Astrocyte (in vitro differentiated cells and primary cell): Measurements from ENCODE around the gene LCAT. TPM values are rescaled to one million over a fixed set of nuclear protein-coding genes. Genes with fewer than 3 reads are reported as not detected.

Experiments used
- DNase-seq: peaks from one replicate; pipeline ENCODE4 v3.0.0-alpha.2; 2010; ENCODE audit warnings: low read depth
- FAIRE-seq: peaks from 2 replicates; lab custom pipeline; 2011; peaks lifted over from hg19 to GRCh38; lab: Jason Lieb, UNC
- H2AFZ ChIP-seq: 2 replicates; pipeline ENCODE4 v1.6.0; 2012; ENCODE audit warnings: low read depth, low read length, inconsistent platforms
- H3K27ac ChIP-seq: 2 replicates; pipeline ENCODE4 v1.5.1; 2011; ENCODE audit warnings: low read depth, low read length, inconsistent platforms
- H3K27me3 ChIP-seq: 2 replicates; pipeline ENCODE4 v1.6.0; 2011; ENCODE audit warnings: low read length, inconsistent platforms; ENCODE audit not compliant: insufficient read depth
- H3K36me3 ChIP-seq: 2 replicates; pipeline ENCODE4 v1.5.1; 2011; ENCODE audit warnings: low read length, inconsistent platforms; ENCODE audit not compliant: insufficient read depth
- H3K4me1 ChIP-seq: 2 replicates; pipeline ENCODE4 v1.5.1; 2011; ENCODE audit warnings: low read length, inconsistent platforms; ENCODE audit not compliant: insufficient read depth
- H3K4me2 ChIP-seq: 2 replicates; pipeline ENCODE4 v1.6.0; 2012; ENCODE audit warnings: low read length, inconsistent platforms
- H3K4me3 ChIP-seq: 2 replicates; pipeline ENCODE4 v1.5.1; 2011; ENCODE audit warnings: low read depth, mild to moderate bottlenecking, low read length, inconsistent platforms; ENCODE audit not compliant: insufficient read depth
- H3K79me2 ChIP-seq: 2 replicates; pipeline ENCODE4 v1.6.0; 2012; ENCODE audit warnings: mild to moderate bottlenecking, low read length, inconsistent platforms; ENCODE audit not compliant: insufficient read depth
- H3K9ac ChIP-seq: 2 replicates; pipeline ENCODE4 v1.6.0; 2012; ENCODE audit warnings: mild to moderate bottlenecking, low read length, inconsistent platforms
- H3K9me3 ChIP-seq: 2 replicates; pipeline ENCODE4 v1.5.1; 2012; ENCODE audit warnings: low read depth, mild to moderate bottlenecking, low read length, inconsistent platforms; ENCODE audit not compliant: insufficient read depth
- H4K20me1 ChIP-seq: 2 replicates; pipeline ENCODE4 v1.6.0; 2012; ENCODE audit warnings: low read length, inconsistent platforms; ENCODE audit not compliant: insufficient read depth
- H3K27ac Mint-ChIP-seq: one replicate; pipeline ENCODE4 v1.8.0; 2021; ENCODE audit warnings: mild to moderate bottlenecking, mixed read lengths; ENCODE audit not compliant: unreplicated experiment
- H3K27me3 Mint-ChIP-seq: one replicate; pipeline ENCODE4 v1.8.0; 2021; ENCODE audit warnings: low read depth, mixed read lengths; ENCODE audit not compliant: unreplicated experiment
- H3K36me3 Mint-ChIP-seq: one replicate; pipeline ENCODE4 v1.8.0; 2021; ENCODE audit warnings: low read depth, mixed read lengths; ENCODE audit not compliant: unreplicated experiment
- H3K4me1 Mint-ChIP-seq: one replicate; pipeline ENCODE4 v1.8.0; 2021; ENCODE audit warnings: low read depth, mixed read lengths; ENCODE audit not compliant: unreplicated experiment
- H3K4me3 Mint-ChIP-seq: one replicate; pipeline ENCODE4 v1.8.0; 2021; ENCODE audit warnings: mild to moderate bottlenecking, moderate library complexity, mixed read lengths; ENCODE audit not compliant: unreplicated experiment
- H3K9me3 Mint-ChIP-seq: one replicate; pipeline ENCODE4 v1.8.0; 2021; ENCODE audit warnings: mild to moderate bottlenecking, mixed read lengths; ENCODE audit not compliant: unreplicated experiment
- EZH2 ChIP-seq: IDR thresholded peaks from 2 replicates; pipeline ENCODE4 v1.6.1; 2012; ENCODE audit warnings: mild to moderate bottlenecking, low read length, inconsistent platforms; ENCODE audit not compliant: insufficient read depth
- total RNA-seq: library from RNA; stranded (reverse); gene quantifications from 2 replicates; pipeline ENCODE4 v1.2.1, GENCODE V29; 2021
- TF ChIP-seq, protein P1 (sequence below): IDR thresholded peaks from 2 replicates; pipeline ENCODE4 v1.5.1; 2011; ENCODE audit warnings: low read depth, mild to moderate bottlenecking, inconsistent platforms, low read length, moderate library complexity; ENCODE audit not compliant: insufficient read depth

LCAT gene
- total RNA-seq, 1 donor from 2014 or later = 37.9 TPM

DNA sequence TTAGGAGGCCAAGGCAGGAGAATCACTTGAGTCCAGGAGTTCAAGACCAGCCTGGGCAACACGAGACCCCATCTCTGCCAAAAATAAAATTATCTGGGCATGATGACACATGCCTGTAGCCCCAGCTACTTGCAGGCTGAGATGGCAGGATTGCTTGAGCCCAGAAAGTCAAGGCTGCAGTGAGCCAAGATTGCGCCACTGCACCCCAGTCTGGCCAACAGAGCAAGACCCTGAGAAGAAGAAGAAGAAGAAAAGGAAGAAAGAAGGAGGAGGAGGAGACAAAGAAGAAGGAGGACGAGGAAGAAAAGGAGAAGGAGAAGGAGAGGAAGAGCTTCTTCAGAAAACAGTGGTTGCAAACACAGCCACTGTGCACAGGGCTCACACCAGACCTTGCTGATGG, 44.8 kb upstream of the LCAT start:
- no peaks in the 10 kb centered on the region for H3K4me1 ChIP-seq
- Mint-ChIP-seq H3K27ac (no peak overlapping the region), H3K4me1 (peaks cover 14% of the 10 kb centered on the region), H3K36me3 (peaks cover 6% of the 10 kb centered on the region), H3K4me3 (no peak overlapping the region), H3K27me3 (peaks cover 36% of the 10 kb centered on the region), H3K9me3 (peaks cover 2% of the 10 kb centered on the region)
- no peaks in the 10 kb centered on the region for H3K9me3 ChIP-seq
- H3K27me3 ChIP-seq = no peaks in the 10 kb centered on the region
- DNase-seq (no peak), FAIRE-seq (no peak)
- H4K20me1 ChIP-seq = no peaks in the 10 kb centered on the region
- H2AFZ ChIP-seq = no peak overlapping the region
- no peaks in the 10 kb centered on the region for H3K36me3 ChIP-seq
- no peak overlapping the region for H3K4me2 ChIP-seq
- no peak overlapping the region for H3K27ac ChIP-seq
- H3K79me2 ChIP-seq = no peaks in the 10 kb centered on the region
- H3K4me3 ChIP-seq = no peak overlapping the region
- TF ChIP-seq EZH2 = no peak
- H3K9ac ChIP-seq = no peak overlapping the region

DNA sequence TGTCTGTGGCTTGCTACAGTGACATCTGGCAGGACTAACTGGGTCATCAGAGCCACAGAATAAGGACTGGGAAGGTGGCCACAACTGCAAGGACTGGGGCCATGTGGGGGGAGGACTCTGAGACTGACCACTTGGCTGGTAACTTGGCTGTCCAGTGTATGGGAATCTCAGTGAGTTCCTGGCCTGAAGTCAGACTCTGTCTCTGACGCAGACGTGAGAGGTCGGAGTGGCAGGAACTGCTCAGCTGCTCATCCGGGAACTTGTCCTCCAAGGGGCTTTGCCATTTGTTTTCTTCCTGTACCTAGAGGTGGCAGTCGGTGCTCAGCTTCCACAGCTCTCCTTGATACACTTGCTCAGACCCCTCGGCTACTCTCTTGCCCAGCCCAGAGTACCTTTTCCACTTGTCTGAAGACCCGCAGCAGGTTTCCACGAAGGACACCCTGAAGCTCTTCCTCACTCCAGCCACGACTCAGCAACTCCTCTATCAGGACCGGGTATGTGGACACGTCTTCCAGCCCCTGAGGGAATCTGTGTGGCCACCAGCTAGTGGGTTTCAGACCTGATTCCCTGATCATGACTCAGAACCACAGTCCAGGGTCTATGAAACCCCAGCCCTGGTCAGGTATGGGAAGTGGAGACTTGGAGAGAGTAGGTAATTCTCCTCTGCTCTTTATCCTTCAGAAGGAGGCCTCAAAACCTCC, 43.7 kb upstream of the LCAT start:
- FAIRE-seq = no peak
- H2AFZ ChIP-seq = peak overlapping the region; percentile 3

DNA sequence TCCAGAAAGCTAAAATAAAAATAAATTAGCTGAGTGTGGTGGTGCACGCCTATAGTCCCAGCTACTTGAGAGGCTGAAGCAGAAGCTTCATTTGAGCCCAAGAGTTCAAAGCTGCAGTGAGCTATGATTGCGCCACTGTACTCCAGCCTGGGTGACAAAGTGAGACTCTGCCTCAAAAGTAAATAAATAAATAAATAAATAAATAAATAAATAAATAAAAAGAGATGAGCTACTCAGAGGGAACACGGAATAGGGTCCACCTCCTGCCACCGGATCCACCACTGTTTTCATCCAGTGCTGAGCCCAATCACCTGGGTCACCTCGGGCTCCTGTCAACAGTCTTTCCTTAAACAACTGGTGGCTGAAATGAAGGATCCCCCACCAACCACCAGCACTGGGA, 43.0 kb upstream of the LCAT start:
- peaks cover 2% of the 10 kb centered on the region for H3K9me3 Mint-ChIP-seq
- TF ChIP-seq, protein P1, sequence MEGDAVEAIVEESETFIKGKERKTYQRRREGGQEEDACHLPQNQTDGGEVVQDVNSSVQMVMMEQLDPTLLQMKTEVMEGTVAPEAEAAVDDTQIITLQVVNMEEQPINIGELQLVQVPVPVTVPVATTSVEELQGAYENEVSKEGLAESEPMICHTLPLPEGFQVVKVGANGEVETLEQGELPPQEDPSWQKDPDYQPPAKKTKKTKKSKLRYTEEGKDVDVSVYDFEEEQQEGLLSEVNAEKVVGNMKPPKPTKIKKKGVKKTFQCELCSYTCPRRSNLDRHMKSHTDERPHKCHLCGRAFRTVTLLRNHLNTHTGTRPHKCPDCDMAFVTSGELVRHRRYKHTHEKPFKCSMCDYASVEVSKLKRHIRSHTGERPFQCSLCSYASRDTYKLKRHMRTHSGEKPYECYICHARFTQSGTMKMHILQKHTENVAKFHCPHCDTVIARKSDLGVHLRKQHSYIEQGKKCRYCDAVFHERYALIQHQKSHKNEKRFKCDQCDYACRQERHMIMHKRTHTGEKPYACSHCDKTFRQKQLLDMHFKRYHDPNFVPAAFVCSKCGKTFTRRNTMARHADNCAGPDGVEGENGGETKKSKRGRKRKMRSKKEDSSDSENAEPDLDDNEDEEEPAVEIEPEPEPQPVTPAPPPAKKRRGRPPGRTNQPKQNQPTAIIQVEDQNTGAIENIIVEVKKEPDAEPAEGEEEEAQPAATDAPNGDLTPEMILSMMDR = no peak
- no peak for TF ChIP-seq EZH2
- FAIRE-seq (no peak), DNase-seq (no peak)
- H3K27ac Mint-ChIP-seq = no peak overlapping the region
- no peak overlapping the region for H3K4me3 Mint-ChIP-seq
- no peaks in the 10 kb centered on the region for H3K79me2 ChIP-seq
- H3K4me2 ChIP-seq = no peak overlapping the region
- H2AFZ ChIP-seq = no peak overlapping the region
- H3K4me3 ChIP-seq = no peak overlapping the region
- H3K9ac ChIP-seq = no peak overlapping the region
- no peaks in the 10 kb centered on the region for H3K36me3 ChIP-seq
- no peaks in the 10 kb centered on the region for H4K20me1 ChIP-seq
- peaks cover 34% of the 10 kb centered on the region for H3K27me3 Mint-ChIP-seq
- H3K27me3 ChIP-seq = no peaks in the 10 kb centered on the region
- H3K4me1 ChIP-seq = no peaks in the 10 kb centered on the region
- no peaks in the 10 kb centered on the region for H3K9me3 ChIP-seq
- no peak overlapping the region for H3K27ac ChIP-seq
- peaks cover 14% of the 10 kb centered on the region for H3K4me1 Mint-ChIP-seq
- H3K36me3 Mint-ChIP-seq = peaks cover 6% of the 10 kb centered on the region

More for the DNA sequence above, 43.7 kb upstream of the LCAT start:
- Mint-ChIP-seq H3K4me3 (no peak overlapping the region), H3K36me3 (peaks cover 6% of the 10 kb centered on the region), H3K9me3 (peaks cover 2% of the 10 kb centered on the region), H3K27me3 (peaks cover 40% of the 10 kb centered on the region), H3K27ac (peak overlapping the region; percentile 66), H3K4me1 (peaks cover 14% of the 10 kb centered on the region)
- no peak for DNase-seq
- no peaks in the 10 kb centered on the region for H3K4me1 ChIP-seq
- H3K9me3 ChIP-seq = no peaks in the 10 kb centered on the region
- H3K4me2 ChIP-seq = no peak overlapping the region
- H3K36me3 ChIP-seq = no peaks in the 10 kb centered on the region
- H4K20me1 ChIP-seq = no peaks in the 10 kb centered on the region
- no peak overlapping the region for H3K9ac ChIP-seq
- no peaks in the 10 kb centered on the region for H3K79me2 ChIP-seq
- no peak overlapping the region for H3K27ac ChIP-seq
- no peak overlapping the region for H3K4me3 ChIP-seq
- no peak for TF ChIP-seq EZH2
- TF ChIP-seq, protein P1 = no peak
- H3K27me3 ChIP-seq = no peaks in the 10 kb centered on the region
